Measurements from ENCODE around the gene CEP95. TPM values are rescaled to one million over a fixed set of nuclear protein-coding genes. Genes with fewer than 3 reads are reported as not detected.

Gene CEP95, protein sequence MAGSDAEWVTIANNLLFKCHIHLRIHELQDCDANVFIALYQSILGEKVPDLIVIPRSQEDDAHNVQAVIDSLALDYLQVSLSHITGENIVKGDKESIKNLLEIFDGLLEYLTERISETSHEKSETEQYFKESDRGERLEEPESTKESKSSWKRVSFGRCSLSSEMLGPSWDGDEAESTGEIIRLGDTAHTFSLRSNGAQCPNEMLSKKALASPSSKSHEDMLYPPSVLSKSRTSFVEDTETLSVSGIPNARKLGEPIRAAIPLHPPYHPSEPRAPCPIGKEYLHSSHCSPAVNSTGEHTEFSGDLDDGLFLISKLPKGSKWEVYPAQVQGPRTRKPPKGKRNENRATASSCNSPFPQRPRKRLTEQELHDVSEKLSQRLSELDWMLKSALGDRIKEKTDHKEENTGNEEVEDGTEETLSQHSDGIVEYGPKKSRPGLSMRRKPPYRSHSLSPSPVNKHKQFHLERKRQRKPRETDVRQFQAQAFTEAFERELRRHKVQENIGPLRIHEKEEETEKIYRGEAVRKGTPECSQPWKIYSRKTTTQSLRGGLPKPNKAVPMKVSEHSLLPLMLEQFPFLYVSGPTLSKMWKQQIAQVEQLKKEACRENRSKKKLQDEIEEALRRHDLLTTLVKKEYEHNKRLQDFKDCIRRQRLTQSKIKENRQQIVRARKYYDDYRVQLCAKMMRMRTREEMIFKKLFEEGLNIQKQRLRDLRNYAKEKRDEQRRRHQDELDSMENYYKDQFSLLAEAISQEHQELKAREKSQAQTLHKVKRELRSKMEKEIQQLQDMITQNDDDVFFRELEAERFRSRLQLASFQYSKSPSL
- total RNA-seq (2021) (56.0 and 57.2 TPM in 2 replicates), Bru-seq, nascent RNA (percentile 93 among the genes with signal in this experiment), BruChase-seq, experiment 1, labeled RNA remaining after a 2-hour chase (percentile 98 among the genes with signal in this experiment), BruChase-seq, experiment 2, labeled RNA remaining after a 6-hour chase (percentile 88 among the genes with signal in this experiment)
- long read RNA-seq, transcript CEP95-203 (20 exons, 3,139 nt), result major isoform, 5 of 36 reads
- long read RNA-seq, partial matches to known transcripts, result 2 of 36 reads
- long read RNA-seq, other reads (novel, unspliced or antisense), result 29 of 36 reads

DNA sequence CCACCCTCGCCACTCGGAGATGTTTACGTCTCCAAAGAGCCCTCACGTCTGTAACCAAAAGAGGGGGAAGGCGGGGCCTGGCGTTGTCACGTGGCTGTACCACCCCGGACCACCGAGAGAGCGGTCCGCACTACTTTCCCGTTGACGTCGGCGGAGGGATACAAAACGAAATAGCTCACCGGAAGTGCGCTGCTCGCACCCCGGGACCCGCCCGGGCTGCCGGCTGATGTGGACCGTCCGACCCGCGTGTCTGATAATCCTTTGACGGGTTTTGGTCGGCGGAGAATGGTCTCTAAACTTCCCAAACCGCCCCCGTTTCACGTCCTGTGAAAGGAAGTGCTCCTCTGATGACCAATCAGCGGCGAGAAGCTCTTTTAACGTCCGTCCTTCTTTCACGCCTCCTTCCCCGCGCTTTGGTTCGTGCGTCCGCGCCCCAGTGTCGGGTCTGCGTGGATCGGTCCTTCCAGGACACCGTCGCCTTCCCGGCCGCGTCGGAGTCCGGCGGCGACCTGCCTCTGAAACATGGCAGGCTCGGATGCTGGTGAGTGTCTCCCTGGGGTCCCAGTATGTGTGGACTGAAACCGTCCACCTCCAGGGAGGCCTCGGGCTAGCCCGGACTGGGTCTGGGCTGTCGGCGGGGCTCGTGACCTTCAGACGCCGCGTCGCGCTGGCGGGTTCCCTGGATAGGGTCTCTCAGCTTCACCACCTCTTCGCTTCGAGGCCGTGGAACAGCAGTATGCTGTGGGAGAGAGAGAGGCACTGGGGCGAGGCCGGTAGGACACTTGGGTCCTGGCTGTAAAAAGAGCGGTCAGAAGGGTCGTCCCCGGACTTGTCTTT, at the start of gene CEP95:
Gene CEP95, plus strand, starts transcription at position 402 of the 837 bp plus-strand sequence. Its CDS starts 121 bp downstream, at position 523.
- BruUV-seq (replicated peaks), result TSS peak; percentile 41
- peak within 1 kb of the TSS; percentile 89 for H2AFZ ChIP-seq
- H3K79me2 ChIP-seq (ENCODE audit: low read depth), result peaks cover 85% of the 10 kb centered on the region
- intact Hi-C loops (cut with micrococcal nuclease; ENCODE audit: unreplicated experiment), result loop anchor here (2.0 kb wide), 1 partner anchor 64 kb away; no protein-coding TSS in a partner anchor
- H3K36me3 ChIP-seq (ENCODE audit: low read depth), result peaks cover 66% of the 10 kb centered on the region
- peak within 1 kb of the TSS; percentile 98 for H3K27ac ChIP-seq
- no peaks in the 10 kb centered on the region for H3K27me3 ChIP-seq (ENCODE audit: insufficient read depth, low read depth)
- H3K4me3 ChIP-seq, result peak within 1 kb of the TSS; percentile 100
- ChIA-PET POLR2A (ENCODE audit: unreplicated experiment) (interaction anchor here (0.5 to 1.9 kb wide), 13 partner anchors 9 to 624 kb away, joined by 3 to 17 read pairs (median 5); partner anchors contain the start of genes POLG2 and SMURF2), CTCF (interaction anchor here (0.7 to 0.9 kb wide), 3 partner anchors 57 to 86 kb away, joined by 3 to 4 read pairs (median 3); no protein-coding TSS in a partner anchor)
- peak within 1 kb of the TSS; percentile 95 for H3K4me2 ChIP-seq
- DNase-seq, result peak in 1 of 2 experiments; percentile 80
- no peaks in the 10 kb centered on the region for H3K9me2 ChIP-seq (ENCODE audit: insufficient read depth)
- no peaks in the 10 kb centered on the region for H3K9me3 ChIP-seq (ENCODE audit: insufficient read depth, low read depth)
- H4K20me1 ChIP-seq (ENCODE audit: insufficient read depth), result peaks cover 58% of the 10 kb centered on the region
- no peak for TF ChIP-seq EZH2 (IDR thresholded peaks at IDR 0.05; ENCODE audit: low read depth)
- TF ChIP-seq, protein P1, sequence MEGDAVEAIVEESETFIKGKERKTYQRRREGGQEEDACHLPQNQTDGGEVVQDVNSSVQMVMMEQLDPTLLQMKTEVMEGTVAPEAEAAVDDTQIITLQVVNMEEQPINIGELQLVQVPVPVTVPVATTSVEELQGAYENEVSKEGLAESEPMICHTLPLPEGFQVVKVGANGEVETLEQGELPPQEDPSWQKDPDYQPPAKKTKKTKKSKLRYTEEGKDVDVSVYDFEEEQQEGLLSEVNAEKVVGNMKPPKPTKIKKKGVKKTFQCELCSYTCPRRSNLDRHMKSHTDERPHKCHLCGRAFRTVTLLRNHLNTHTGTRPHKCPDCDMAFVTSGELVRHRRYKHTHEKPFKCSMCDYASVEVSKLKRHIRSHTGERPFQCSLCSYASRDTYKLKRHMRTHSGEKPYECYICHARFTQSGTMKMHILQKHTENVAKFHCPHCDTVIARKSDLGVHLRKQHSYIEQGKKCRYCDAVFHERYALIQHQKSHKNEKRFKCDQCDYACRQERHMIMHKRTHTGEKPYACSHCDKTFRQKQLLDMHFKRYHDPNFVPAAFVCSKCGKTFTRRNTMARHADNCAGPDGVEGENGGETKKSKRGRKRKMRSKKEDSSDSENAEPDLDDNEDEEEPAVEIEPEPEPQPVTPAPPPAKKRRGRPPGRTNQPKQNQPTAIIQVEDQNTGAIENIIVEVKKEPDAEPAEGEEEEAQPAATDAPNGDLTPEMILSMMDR (conservative IDR thresholded peaks at IDR 0.05), result no peak
- H3F3A ChIP-seq (ENCODE audit: insufficient read depth, low read depth), result peaks cover 50% of the 10 kb centered on the region
- H3K4me1 ChIP-seq (replicated peaks; ENCODE audit: insufficient read depth), result peaks cover 30% of the 10 kb centered on the region

DNA sequence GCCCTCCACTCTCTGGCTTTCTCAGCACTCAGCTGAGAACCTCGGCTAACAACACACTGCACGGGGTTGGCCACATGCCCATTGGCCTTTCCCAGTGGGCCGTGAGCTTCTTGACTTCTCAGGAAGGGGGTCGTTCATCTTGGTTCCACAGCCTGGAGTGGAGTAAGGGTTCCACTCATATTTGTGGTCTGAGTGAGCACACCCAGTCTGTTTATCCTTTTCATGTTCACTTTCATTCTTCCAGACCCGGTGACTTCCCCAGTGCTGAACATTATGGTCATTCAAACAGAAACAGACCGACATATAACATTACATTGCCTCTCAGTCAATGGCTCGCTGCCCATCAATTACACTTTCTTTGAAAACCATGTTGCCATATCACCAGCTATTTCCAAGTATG, 49.6 kb upstream of the CEP95 start:
- 0 out of 2 replicates have a peak, but pooled peaks cover 9% of the 10 kb centered on the region for H3K36me3 ChIP-seq (ENCODE audit: low read depth)
- H3F3A ChIP-seq (ENCODE audit: insufficient read depth, low read depth), result peaks cover 12% of the 10 kb centered on the region; the same call in 1 of the 2 replicates
- no TSS peak for BruUV-seq (replicated peaks)
- intact Hi-C loops (cut with micrococcal nuclease; ENCODE audit: unreplicated experiment), result no loop called here
- no peaks in the 10 kb centered on the region for H4K20me1 ChIP-seq (ENCODE audit: insufficient read depth)
- TF ChIP-seq, protein P1 (conservative IDR thresholded peaks at IDR 0.05), result no peak
- no peak for TF ChIP-seq EZH2 (IDR thresholded peaks at IDR 0.05; ENCODE audit: low read depth)
- H3K4me1 ChIP-seq (replicated peaks; ENCODE audit: insufficient read depth), result peaks cover 13% of the 10 kb centered on the region
- no peaks in the 10 kb centered on the region for H3K9me2 ChIP-seq (ENCODE audit: insufficient read depth)
- H3K27me3 ChIP-seq (ENCODE audit: insufficient read depth, low read depth), result no peaks in the 10 kb centered on the region
- no peak for DNase-seq
- H3K4me3 ChIP-seq, result no peak overlapping the region
- no peaks in the 10 kb centered on the region for H3K79me2 ChIP-seq (ENCODE audit: low read depth)
- CTCF ChIA-PET, result no interaction called here
- no peaks in the 10 kb centered on the region for H3K9me3 ChIP-seq (ENCODE audit: insufficient read depth, low read depth)
- H2AFZ ChIP-seq, result no peak overlapping the region
- no peak overlapping the region for H3K27ac ChIP-seq
- POLR2A ChIA-PET (ENCODE audit: unreplicated experiment), result no interaction called here
- H3K4me2 ChIP-seq, result no peak overlapping the region

All from PC-9 (cell line).